Neuronal stem cell (in vitro differentiated cells): Measurements from ENCODE around the gene NBR1.
"Not testable (repeated sequence)": the region's sequence is repeated elsewhere in the genome, so short reads cannot be mapped to it uniquely, and the experiment has no call there.

Source experiments
- DNase-seq: peaks from one replicate; pipeline ENCODE4 v3.0.0-alpha.2; 2013; ENCODE audit warnings: low spot score
- H2AFZ ChIP-seq: one replicate; pipeline ENCODE4 v1.6.1; 2013; ENCODE audit warnings: mild to moderate bottlenecking, low read length, inconsistent platforms
- H2AK5ac ChIP-seq: 2 replicates; pipeline ENCODE4 v1.6.1; 2013; ENCODE audit warnings: low read depth, mild to moderate bottlenecking, inconsistent platforms, low read length, moderate library complexity, mixed read lengths
- H2BK120ac ChIP-seq: 2 replicates; pipeline ENCODE4 v1.6.1; 2013; ENCODE audit warnings: low read depth, mild to moderate bottlenecking, inconsistent platforms, low read length, moderate library complexity, mixed read lengths
- H2BK12ac ChIP-seq: one replicate; pipeline ENCODE4 v1.6.1; 2013; ENCODE audit warnings: low read length, inconsistent platforms
- H2BK15ac ChIP-seq: 2 replicates; pipeline ENCODE4 v1.6.1; 2013; ENCODE audit warnings: mild to moderate bottlenecking, low read length, inconsistent platforms, mixed read lengths
- H2BK5ac ChIP-seq: one replicate; pipeline ENCODE4 v1.6.1; 2013; ENCODE audit warnings: inconsistent platforms, mild to moderate bottlenecking, low read length, moderate library complexity
- H3K14ac ChIP-seq: one replicate; pipeline ENCODE4 v1.6.1; 2013; ENCODE audit warnings: low read length, inconsistent platforms
- H3K18ac ChIP-seq: 2 replicates; pipeline ENCODE4 v1.6.1; 2013; ENCODE audit warnings: low read length, inconsistent platforms
- H3K23ac ChIP-seq: 2 replicates; pipeline ENCODE4 v1.6.1; 2013; ENCODE audit warnings: low read depth, mild to moderate bottlenecking, mixed read lengths, low read length, inconsistent platforms; ENCODE audit not compliant: poor library complexity
- H3K27ac ChIP-seq: replicated peaks from 3 replicates; pipeline ENCODE4 v1.5.1; 2013; ENCODE audit warnings: low read length, inconsistent platforms
- H3K27me3 ChIP-seq, 3 experiments: 2 replicates each; pipeline ENCODE4 v1.6.1; 2013; ENCODE audit warnings: low read length in 3 of 3, mild to moderate bottlenecking in 2 of 3, inconsistent platforms in 1 of 3, low read depth in 1 of 3, mixed read lengths in 1 of 3, moderate library complexity in 1 of 3; ENCODE audit not compliant: control insufficient read depth in 3 of 3, insufficient read depth in 3 of 3
- H3K36me3 ChIP-seq, 2 donors: replicated peaks in 1 of 2; 2 replicates each; pipeline ENCODE4 v1.6.1; 2013; ENCODE audit warnings: low read length in 2 of 2; ENCODE audit not compliant: control insufficient read depth in 2 of 2, insufficient read depth in 2 of 2
- H3K4ac ChIP-seq: 2 replicates; pipeline ENCODE4 v1.6.1; 2013; ENCODE audit warnings: inconsistent platforms, mild to moderate bottlenecking, low read length, moderate library complexity
- H3K4me1 ChIP-seq, 2 donors: 1 replicate in 1 of 2; 2 replicates in 1 of 2; pipeline ENCODE4 v1.6.1; 2013; ENCODE audit warnings: low read length in 2 of 2, low read depth in 1 of 2; ENCODE audit not compliant: control insufficient read depth in 2 of 2, insufficient read depth in 1 of 2
- H3K4me2 ChIP-seq: one replicate; pipeline ENCODE4 v1.6.1; 2013; ENCODE audit warnings: mild to moderate bottlenecking, low read length, inconsistent platforms; ENCODE audit not compliant: insufficient read depth, poor library complexity, severe bottlenecking
- H3K4me3 ChIP-seq, 2 donors: 2 replicates each; pipeline ENCODE4 v1.5.1; 2013; ENCODE audit warnings: low read length in 2 of 2, mild to moderate bottlenecking in 2 of 2, inconsistent platforms in 1 of 2, moderate library complexity in 1 of 2
- H3K79me1 ChIP-seq: one replicate; pipeline ENCODE4 v1.6.1; 2013; ENCODE audit warnings: low read depth, mild to moderate bottlenecking, inconsistent platforms, low read length, moderate library complexity
- H3K9ac ChIP-seq: one replicate; pipeline ENCODE4 v1.6.1; 2013; ENCODE audit warnings: mild to moderate bottlenecking, low read depth, low read length, inconsistent platforms; ENCODE audit not compliant: poor library complexity
- H3K9me3 ChIP-seq, 2 donors: replicated peaks in 1 of 2; 2 replicates each; pipeline versions ENCODE3 to v1.6.1; 2013; ENCODE audit warnings: low read length in 2 of 2, mild to moderate bottlenecking in 2 of 2, inconsistent platforms in 1 of 2, low read depth in 1 of 2, mixed read lengths in 1 of 2, moderate library complexity in 1 of 2; ENCODE audit not compliant: control insufficient read depth in 2 of 2, insufficient read depth in 1 of 2
- H4K8ac ChIP-seq: one replicate; pipeline ENCODE4 v1.6.1; 2013; ENCODE audit warnings: low read depth, mild to moderate bottlenecking, inconsistent platforms, low read length, moderate library complexity
- H4K91ac ChIP-seq: one replicate; pipeline ENCODE4 v1.6.1; 2013; ENCODE audit warnings: low read length, low read depth, mild to moderate bottlenecking, inconsistent platforms; ENCODE audit not compliant: poor library complexity
- WGBS, 2 donors: extraction: QIAGEN DNeasy Blood & Tissue Kit; methylation state at CpG; one replicate each; pipeline ENCODE4 v1.1.7; 2013; ENCODE audit warnings: missing lambda C conversion rate in 2 of 2, mixed read lengths in 1 of 2; ENCODE audit not compliant: insufficient read length in 2 of 2, insufficient replicate concordance in 1 of 2; ENCODE audit errors: extremely low coverage in 2 of 2; 5-methylcytosine and 5-hydroxymethylcytosine counted together

Gene NBR1

GRCh38 chr17:43176119-43176570 is 5.1 kb downstream of the NBR1 start:
- Histone ChIP-seq H2BK15ac (no peak overlapping the region), H3K4me2 (no peak overlapping the region), H3K36me3 (peaks cover 3 to 55% of the 10 kb centered on the region in 2 donors), H3K9ac (no peak overlapping the region), H3K4me1 (peaks cover 2 to 3% of the 10 kb centered on the region in 2 donors), H2BK5ac (no peak overlapping the region), H3K4ac (no peak overlapping the region), H4K91ac (no peak overlapping the region), H4K8ac (no peak overlapping the region), H3K23ac (no peak overlapping the region), H2AFZ (no peak overlapping the region), H3K14ac (no peak overlapping the region), H2BK12ac (no peak overlapping the region), H3K9me3 (no peaks in the 10 kb centered on the region), H3K27ac (no peak overlapping the region), H2AK5ac (no peak overlapping the region), H2BK120ac (no peak overlapping the region), H3K27me3 (no peaks in the 10 kb centered on the region), H3K4me3 (no peak overlapping the region), H3K18ac (no peak overlapping the region), H3K79me1 (peaks cover 1% of the 10 kb centered on the region)
- WGBS, 2 donors: no CpG with 5 or more reads among the region's 2 CpGs
- DNase-seq: no peak

- Histone ChIP-seq H3K4me1 (no peaks in the 10 kb centered on the region), H2AK5ac (no peak overlapping the region), H2BK5ac (no peak overlapping the region), H3K18ac (no peak overlapping the region), H3K23ac (no peak overlapping the region), H2AFZ (no peak overlapping the region), H4K91ac (no peak overlapping the region), H3K79me1 (peaks cover 1% of the 10 kb centered on the region), H3K27me3 (no peaks in the 10 kb centered on the region), H3K4me2 (no peak overlapping the region), H3K27ac (no peak overlapping the region), H4K8ac (no peak overlapping the region), H2BK12ac (no peak overlapping the region), H3K4me3 (no peak overlapping the region), H3K36me3 (peaks cover 4 to 52% of the 10 kb centered on the region in 2 donors), H3K4ac (no peak overlapping the region), H2BK120ac (no peak overlapping the region), H3K9ac (no peak overlapping the region), H3K14ac (no peak overlapping the region), H3K9me3 (no peaks in the 10 kb centered on the region), H2BK15ac (no peak overlapping the region)
- no CpG with 5 or more reads among the region's 3 CpGs for WGBS, 2 donors
- DNase-seq: no peak
Observed at GRCh38 chr17:43183921-43184320, 12.9 kb downstream of the NBR1 start.

- H2BK5ac ChIP-seq, H3K4ac ChIP-seq, H3K9me3 ChIP-seq, H3K23ac ChIP-seq, H3K27me3 ChIP-seq, H3K4me1 ChIP-seq, H3K9ac ChIP-seq, H2BK15ac ChIP-seq, H2AFZ ChIP-seq, H3K79me1 ChIP-seq, H2BK120ac ChIP-seq, H3K4me2 ChIP-seq, H4K8ac ChIP-seq, H3K14ac ChIP-seq, H3K4me3 ChIP-seq, H3K27ac ChIP-seq, DNase-seq, H4K91ac ChIP-seq, H3K18ac ChIP-seq, H2BK12ac ChIP-seq, H2AK5ac ChIP-seq: not testable (repeated sequence)
- peaks cover 21 to 57% of the 10 kb centered on the region in 2 donors for H3K36me3 ChIP-seq
- WGBS, 2 donors: no CpG with 5 or more reads among the region's 5 CpGs
Observed at GRCh38 chr17:43186656-43187055, 15.6 kb downstream of the NBR1 start.

- no peaks in the 10 kb centered on the region for H3K79me1 ChIP-seq
- peaks cover 48 to 83% of the 10 kb centered on the region in 2 donors for H3K36me3 ChIP-seq
- H3K9me3 ChIP-seq: no peaks in the 10 kb centered on the region
- H3K4ac ChIP-seq: no peak overlapping the region
- H3K27me3 ChIP-seq: peaks cover 0 to 2% (median 0%) of the 10 kb centered on the region in 3 experiments
- H3K18ac ChIP-seq: no peak overlapping the region
- WGBS, 2 donors: no CpG with 5 or more reads among the region's 5 CpGs
- H3K9ac ChIP-seq: no peak overlapping the region
- H3K14ac ChIP-seq: no peak overlapping the region
- no peak overlapping the region for H2AK5ac ChIP-seq
- no peaks in the 10 kb centered on the region for H3K4me1 ChIP-seq
- H3K4me2 ChIP-seq: no peak overlapping the region
- no peak overlapping the region for H2BK120ac ChIP-seq
- no peak overlapping the region for H3K27ac ChIP-seq
- H4K91ac ChIP-seq: no peak overlapping the region
- H2BK5ac ChIP-seq: no peak overlapping the region
- no peak overlapping the region for H2BK15ac ChIP-seq
- H2AFZ ChIP-seq: no peak overlapping the region
- no peak overlapping the region for H4K8ac ChIP-seq
- H3K4me3 ChIP-seq: no peak overlapping the region
- H3K23ac ChIP-seq: no peak overlapping the region
- DNase-seq: no peak
- no peak overlapping the region for H2BK12ac ChIP-seq
Observed at GRCh38 chr17:43193251-43193650, 22.2 kb downstream of the NBR1 start.
